ENCODE measurements around the gene OR5H2.
"Not testable (repeated sequence)": the region's sequence is repeated elsewhere in the genome, so short reads cannot be mapped to it uniquely, and the experiment has no call there.

The OR5H2 gene

DNA sequence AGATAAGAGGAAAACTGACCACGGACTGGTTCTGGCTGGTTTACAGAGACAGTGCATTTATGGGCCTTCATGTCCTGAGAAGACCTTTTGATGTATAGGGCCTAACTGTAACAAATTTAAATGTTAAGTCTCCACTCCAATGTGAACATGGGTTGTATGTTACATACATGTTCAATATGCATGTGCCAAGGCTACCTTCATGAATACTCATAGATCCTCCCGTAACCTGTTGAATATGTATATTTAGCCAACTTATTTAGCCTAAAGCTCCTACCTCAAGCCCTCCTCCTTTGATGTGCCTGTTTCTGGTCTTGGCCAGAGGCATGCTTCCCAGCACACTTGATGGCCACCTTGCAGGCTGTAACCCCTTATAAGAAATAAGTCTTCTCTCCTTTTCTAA is at the start of gene OR5H2:
Gene OR5H2, plus strand, starts transcription at position 301 of the 400 bp plus-strand sequence. CDS start 398 bp downstream, outside the sequence.
- no peak for DNase-seq

DNA sequence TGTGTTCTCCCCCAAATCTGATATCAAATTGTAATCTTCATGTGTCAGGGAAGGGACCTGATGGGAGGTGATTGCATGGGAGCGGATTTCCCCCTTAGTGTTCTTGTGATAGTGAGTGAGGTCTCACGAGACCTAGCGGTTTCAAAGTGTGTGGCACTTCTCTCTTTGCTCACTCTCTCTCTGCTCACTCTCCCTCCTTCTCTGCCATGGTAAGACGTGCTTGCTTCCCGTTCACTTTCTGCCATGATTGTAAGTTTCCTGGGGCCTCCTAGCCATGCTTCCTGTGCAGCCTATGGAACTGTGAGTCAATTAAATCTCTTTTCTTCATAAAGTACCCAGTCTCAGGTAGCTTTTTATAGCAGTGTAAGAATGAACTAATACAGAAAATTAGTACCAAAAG is 48.8 kb upstream of the OR5H2 start:
- DNase-seq, result no peak

DNA sequence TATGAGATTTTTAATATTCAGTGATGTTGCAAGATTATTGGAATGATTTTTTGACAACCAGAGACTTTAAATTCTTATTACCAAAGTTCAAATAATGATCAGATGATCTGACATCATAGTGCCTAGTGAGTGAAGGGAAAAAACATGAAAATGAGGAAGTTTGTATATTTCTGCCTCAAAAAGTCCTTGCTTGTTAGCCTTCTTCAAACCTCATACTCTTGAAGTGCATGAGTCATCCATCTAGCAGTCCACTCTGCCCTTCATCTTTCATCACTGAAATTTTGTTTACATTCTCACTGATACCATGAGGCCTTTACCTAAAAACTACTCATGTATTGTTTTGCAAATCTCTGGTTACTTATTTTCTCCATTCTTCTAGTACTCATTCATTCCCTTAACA is 42.2 kb upstream of the OR5H2 start:
- no peak for DNase-seq

DNA sequence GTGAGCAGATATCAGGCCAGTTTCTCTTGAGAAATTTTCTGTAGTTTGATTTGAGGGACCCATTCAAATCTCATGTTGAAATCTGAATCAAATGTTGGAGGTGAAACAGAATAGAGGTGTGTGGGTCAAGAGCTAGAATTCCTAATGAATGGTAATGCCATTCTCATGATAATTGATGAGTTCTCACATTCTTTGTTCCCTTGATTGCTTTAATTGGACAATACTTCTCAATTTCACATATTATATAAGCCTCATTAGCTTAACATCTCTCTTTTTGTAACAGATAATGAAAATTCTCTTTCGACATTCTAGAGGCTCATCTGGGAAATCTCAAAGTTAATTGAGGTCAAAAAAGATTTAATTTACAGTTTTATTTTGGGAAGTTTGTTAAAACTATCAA is 40.1 kb upstream of the OR5H2 start:
- DNase-seq, result no peak

DNA sequence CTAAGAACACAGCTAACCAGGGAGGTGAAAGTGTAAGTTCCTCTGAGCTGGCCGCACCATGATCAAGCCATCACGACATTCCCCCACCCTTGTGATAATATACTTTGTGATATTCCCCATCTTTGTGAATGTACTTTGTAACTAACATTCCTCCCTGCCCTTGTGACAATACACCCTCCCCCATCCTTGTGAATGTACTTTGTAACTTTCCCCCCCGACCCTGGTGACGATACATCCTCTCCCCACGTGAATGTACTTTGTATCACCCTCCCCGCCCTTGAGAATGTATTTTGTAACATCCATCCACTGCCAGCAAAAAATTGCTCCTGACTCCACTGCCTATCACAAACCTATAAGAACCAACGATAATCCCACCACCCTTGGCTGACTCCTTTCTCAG is 38.5 kb upstream of the OR5H2 start:
- no peak for DNase-seq

DNA sequence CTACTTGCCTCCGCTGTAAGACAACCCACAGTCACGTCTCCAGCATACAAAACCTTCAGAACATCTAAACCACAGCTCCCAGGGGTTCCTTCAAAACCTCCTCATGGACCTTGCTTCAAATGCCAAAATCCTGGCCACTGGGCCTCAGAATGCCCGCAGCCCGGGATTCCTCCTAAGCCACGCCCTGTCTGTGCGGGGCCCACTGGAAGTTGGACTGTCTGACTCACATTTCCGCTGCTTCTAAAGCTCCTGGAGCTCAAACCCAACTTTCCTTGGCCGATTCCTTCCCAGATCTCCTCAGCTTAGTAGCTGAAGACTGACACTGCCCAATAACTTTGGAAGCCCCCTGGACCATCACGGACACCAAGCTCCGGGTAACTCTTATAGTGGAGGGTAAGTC is 36.2 kb upstream of the OR5H2 start:
- DNase-seq, result no peak

DNA sequence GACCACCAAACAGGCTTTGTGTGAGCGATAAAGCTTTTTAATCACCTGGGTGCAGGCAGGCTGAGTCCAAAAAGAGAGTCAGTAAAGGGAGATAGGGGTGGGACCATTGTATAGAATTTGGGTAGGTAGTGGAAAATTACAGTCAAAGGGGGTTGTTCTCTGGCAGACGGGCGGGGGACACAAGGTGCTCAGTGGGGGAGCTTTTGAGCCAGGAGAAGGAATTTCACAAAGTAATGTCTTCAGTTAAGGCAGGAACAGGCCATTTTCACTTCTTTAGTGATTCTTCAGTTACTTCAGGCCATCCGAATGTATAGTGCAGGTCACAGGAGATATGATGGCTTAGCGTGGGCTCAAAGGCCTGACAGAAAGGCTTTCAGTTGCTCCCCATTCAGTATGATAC is 26.3 kb upstream of the OR5H2 start:
- not testable (repeated sequence) for DNase-seq

DNA sequence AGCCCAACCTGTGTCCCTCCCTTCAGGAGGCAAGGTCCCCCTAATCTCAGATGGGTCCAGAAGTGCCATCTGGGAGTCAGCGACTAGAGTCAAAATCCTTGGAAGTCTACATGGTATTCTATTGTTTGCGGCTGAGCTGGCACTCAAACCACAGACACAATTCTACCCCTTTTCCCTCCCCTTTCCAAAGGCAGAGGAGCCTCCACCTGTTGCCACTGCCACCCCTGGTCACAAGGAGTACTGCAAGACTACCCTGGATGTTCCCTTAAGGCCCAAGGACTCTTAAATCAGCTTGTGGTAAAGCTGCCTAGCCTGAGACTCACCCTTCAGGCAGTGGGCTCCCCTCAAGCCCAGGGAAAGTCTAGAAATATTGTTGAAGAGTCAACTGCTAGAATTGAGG is 22.6 kb upstream of the OR5H2 start:
- DNase-seq, result no peak

DNA sequence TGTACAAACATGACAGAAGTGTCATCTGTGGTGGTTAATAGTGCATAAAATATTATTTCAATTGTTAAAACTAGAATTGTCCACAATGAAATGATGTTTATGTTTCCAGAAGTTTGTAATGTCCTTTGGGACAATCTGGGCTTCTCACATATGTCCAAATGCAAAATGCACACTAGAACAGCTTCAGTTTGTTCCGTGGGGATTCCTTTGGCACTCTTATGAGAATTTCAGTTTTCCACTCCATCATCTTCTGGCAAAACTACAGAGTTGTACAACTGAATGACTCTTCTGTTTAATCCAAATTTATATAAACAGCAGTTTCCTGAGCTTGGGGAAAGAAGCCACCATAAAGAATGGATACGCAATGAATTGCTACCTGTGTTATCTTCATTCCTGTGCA is 20.3 kb upstream of the OR5H2 start:
- DNase-seq, result no peak

DNA sequence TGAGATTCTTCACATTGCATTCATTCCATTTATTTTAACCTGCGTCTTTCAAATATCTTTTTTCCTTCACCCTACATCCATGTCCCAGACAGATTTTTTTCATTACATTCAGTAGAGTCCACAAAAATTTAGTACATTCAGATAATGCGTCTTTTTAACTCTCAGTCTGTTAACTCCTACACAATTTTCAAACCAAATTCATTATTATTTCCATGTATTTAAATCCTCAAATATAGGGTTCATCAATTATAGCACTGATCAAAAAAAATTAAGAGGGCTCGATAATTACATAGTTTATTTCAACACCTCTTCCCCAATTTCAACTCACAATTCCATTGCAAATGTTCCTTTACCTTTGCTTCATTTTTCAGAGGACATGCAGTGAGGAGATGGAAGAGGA is 18.4 kb upstream of the OR5H2 start, which contains the start of gene OR5H6:
Gene OR5H6, plus strand, starts transcription at position 301 of the 400 bp plus-strand sequence. Its CDS starts 89 bp downstream, at position 390.
- DNase-seq, result no peak

DNA sequence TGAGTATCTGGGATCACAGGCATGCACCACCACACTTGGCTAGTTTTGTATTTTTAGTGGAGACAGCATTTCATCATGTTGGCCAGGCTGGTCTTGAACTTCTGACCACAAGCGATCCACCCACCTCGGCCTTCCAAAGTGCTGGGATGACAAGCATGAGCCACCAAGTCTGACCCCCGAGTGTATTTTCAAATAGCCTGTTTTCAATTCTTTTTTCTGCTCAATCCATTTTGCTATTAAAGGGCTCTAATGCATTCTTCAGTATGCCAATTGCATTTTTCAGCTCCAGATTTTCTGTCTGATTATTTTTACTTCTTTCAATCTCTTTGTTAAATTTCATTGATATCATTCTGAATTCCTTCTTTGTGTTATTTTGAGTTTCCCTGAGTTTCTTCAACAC is 12.5 kb upstream of the OR5H2 start:
- DNase-seq, result no peak

DNA sequence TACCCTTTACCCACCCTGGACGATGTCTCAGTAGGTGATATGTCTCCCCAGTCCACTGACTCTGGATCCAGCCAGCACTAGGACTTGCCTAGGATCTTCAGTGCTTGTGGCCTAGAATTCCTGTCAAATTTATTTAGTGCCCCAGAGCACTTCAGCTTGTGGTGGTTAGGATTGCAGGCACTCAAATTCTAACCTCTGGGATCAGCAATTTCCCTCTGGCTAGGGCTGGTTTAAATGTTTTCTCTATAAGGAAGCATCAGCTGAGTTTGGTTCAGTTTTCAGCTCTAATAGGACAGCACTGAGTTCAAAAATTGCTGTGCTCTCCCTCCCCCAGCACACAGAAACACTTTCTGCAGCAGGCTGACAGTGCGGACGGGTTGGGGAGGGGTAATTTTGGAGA is 10.2 kb upstream of the OR5H2 start:
- DNase-seq, result no peak

DNA sequence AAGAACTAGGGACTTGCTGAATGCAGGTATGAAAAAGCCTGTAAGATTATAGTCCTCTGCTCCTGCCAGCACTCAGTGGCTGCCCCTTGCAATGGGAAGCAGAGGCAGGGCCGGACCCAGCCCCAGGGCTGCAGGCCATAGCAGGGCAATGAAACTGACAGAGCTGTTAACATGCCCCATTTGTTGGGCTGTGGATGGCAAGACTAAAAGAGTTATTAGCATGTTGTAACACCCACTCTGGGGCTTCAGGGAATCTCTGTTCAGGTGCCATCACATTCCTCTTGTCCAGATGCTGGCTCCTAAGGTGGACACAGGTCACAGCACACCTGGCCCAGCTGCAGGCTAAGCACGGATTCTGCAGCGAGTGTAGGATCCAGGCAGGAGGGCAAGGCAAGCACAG is 7.4 kb upstream of the OR5H2 start:
- no peak for DNase-seq

DNA sequence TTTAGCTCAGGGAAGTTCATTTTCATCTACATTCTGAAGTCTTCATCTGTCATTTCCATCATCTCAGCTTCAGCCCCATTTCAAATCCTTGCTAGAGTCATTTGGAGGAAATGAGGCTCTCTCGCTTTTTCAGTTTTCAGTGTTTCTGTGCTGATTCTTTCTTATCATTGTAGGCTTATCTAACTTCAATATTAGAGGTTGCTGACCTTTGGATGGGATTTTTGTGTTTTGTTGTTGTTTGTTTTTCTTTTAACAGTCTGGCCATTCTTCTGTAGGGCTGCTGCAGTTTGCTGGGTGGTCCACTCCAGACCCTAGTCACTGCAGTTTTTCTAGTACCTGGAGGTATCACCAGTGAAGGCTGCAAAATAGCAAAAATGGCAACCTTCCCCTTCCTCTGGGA is 8.6 kb downstream of the OR5H2 start:
- DNase-seq, result no peak

DNA sequence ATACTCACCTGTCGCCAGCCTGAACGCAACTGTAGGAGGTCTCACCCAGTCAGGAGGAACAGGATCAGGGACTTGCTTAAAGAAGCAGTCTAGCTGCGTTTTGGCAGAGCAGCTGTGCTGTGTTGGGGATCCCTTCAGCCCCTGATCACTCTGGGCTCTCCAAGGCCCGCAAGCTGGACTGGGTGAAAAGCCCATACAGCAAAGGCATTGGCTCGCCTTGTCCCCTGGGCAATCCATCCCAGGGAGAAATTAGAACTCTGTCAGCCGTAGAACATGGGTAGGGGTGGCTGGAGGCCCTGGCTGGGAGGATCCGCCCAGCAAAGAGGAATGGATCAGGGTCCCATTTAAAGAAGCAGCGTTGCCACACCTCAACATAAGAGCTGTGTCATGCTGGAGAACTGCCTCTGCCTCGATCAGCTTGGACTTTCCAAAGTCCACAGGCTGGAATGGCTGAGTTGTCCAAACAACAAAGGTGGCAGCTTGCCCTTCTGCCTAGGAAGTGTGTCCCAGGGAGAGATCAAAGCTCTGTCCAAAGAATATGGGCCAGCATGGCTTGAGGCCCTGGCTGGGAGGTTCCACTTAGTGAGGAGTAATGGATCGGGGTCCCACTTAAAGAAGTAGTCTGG is 9.1 kb downstream of the OR5H2 start:
- no peak for DNase-seq

DNA sequence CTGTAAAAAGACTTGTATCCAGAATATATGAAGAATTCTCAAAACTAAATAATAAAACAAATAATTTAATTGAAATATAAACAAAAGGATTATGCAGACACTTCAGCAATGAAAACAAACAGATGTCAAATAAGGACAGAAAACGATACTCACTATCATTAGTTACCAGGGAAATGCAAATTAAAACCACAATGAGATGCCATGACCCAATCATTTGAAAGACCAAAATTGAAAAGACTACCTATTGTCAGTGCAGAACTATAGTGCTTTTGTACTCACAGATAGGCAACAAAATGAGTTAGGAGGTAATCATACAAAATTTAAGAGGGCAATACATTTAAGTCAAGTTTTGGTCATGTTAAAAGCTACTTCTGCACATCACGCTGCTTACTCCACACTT is 39.8 kb downstream of the OR5H2 start:
- no peak for DNase-seq

DNA sequence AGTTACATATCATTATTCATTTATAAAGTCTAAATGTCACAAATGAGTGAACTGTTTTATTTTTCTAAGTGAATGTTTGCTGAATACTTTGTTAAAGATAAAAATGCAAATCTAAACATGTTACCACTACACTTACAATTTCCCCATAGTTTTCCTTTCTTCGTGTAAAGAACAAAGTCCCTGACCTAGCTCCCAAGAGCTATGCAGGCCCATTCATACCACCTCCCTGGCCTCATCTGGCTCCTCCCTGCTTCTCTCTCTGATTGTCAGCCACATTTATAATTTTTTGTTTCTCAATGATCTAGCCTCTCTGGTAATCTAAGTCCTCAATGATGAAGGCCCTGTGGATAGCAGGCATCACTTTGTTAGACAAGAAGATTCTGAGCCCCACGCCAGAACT is 40.4 kb downstream of the OR5H2 start:
- DNase-seq, result no peak

DNA sequence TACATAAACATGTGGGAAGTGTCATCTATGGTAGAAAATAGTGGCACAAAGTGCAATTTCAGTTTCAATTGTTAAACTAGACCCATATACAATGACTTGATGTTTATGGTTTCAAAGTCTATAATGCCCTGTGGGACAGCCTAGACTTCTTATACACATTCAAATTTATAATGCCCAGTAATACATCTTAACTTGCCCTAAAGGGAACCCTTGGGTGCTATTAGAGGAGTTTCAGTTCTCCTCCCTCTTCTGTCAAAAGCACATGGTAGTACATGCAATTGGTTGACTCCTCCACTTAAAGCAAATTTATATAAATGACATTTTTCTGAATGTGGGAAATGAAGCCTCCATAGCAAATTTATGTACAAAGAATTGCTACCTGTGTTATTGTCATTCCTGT is 41.1 kb downstream of the OR5H2 start:
- DNase-seq, result no peak

DNA sequence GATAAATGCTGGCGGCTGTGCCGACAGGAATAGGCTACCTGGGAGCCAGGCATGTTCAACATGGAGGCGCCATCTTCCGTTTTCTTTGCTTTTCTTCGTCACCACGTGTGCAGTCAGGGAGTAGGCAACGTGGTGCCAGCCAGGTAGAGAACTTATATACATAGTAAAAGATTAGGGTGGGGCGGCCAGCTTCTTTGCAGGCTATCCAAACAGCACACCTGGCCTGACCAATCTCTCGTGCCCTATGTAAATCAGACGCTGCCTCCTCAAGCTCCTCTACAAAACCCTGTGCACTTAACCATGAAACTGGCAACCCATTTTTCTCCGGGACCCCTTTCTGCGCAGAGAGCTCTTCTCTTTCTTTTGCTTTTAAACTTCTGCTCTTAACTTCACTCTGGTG is 42.8 kb downstream of the OR5H2 start:
- DNase-seq, result no peak

DNA sequence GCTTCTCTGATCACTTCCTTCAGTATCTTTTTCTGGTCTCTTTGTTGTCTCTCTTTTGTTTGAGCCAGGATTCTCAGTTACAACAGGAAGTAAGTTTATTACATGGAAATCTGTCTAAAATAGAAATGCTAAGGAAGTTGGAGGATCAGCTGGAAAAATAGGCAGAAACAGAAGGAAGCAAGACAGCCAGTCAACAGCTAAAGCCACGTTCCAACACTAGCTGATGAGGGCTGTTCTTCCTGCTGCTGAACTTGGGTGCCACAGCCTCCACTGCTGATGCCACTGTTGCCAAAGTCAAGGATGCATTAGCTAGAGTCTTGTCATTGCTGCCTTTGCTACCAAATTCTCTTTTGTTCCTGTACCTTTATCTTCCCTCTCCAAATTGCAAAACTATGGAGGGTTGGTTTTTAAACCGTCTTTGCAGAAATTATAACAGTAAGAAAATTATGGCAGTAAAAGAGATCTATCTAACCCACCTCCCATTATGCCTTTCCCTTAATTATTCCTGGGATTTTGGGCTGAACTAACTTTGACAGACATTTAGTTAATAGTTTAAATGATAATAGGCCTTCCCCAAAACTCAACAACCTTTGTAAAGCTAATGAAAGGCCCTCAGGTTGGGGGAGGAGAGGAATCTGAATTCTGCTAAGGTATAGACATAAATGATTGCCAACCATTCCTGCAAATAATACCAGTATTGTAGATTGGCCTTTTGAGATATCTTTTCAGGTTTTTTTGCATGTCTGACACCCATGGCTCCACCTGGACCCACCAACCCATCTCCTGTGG is 44.0 kb downstream of the OR5H2 start:
- no peak for DNase-seq

DNA sequence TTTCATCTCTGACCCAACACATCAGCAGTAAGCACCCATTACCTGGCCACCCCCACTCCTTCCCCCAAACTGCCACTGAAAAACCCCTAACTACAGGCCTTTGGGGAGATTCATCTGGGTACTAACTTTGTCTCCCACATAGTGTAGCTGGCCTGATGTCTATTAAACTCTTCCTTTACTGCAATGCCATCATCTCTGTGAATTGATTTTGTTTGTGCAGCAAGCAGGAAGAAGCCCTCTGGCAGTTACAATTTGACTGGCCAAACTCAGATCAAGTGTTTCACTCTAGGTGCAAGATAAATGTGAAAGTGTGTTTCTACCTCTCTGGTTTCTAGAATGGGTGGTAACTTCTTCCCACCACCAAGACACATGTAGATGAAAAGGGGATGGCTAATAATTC is 44.6 kb downstream of the OR5H2 start:
- no peak for DNase-seq

DNA sequence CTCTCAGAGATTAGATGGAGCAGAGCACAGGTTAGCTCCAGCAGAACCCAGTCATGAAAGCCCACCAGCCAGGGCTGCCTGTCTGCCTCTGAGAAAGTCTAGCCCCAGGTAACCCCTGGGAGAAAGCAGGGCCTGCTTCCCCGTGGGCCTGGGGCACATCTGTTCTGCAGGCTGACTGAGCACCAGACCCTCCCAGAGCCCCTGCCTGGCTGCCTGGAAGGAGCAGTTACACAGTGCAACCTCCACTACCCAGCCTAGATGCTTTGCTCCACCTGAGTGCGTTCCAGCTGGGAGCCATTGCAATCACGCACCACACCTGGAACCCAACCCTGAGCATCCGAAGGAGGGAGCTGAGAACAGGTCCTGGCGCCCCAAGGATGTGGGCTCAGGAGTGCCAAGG is 46.6 kb downstream of the OR5H2 start:
- DNase-seq, result no peak
